Right ventricle myocardium superior (tissue), 1 donor: ENCODE measurements around the gene CTIF. TPM values are rescaled to one million over a fixed set of nuclear protein-coding genes. Genes with fewer than 3 reads are reported as not detected.

Source experiments
- ATAC-seq: fragments of 200-7000 bp; cut with Tn5 transposase; one replicate; pipeline ENCODE4 v1.9.1; 2020; ENCODE audit warnings: mild to moderate bottlenecking; ENCODE audit not compliant: poor library complexity
- DNase-seq: peaks from one replicate; pipeline ENCODE4 v3.0.0-alpha.2; 2020
- intact Hi-C: fragments of 100-400 bp; cut with DNase I; formaldehyde crosslinking; loops from one replicate; pipeline ENCODE4 v1.11.2; 2022
- total RNA-seq: library from RNA; stranded (reverse); fragmentation: NEBNext Ultra II Directional; extraction: Animal tissue kit (Norgen Biotek cat#: 25700); gene quantifications from one replicate; pipeline ENCODE4 v1.2.1, GENCODE V29; 2021
- donor health status: DM: no; HTN: yes; CAD: no; lungs with severe emphysema.

Gene CTIF
- total RNA-seq, 1 donor from 2014 or later = 54.5 TPM

GRCh38 chr18:48546396-48546795 lies 7.6 kb downstream of the CTIF start:
- intact Hi-C loops = no loop called here
- DNase-seq = no peak
- no peak for ATAC-seq

GRCh38 chr18:48547531-48547981 lies 8.7 kb downstream of the CTIF start:
- DNase-seq = no peak
- intact Hi-C loops = no loop called here
- no peak for ATAC-seq

GRCh38 chr18:48548011-48548771 lies 9.4 kb downstream of the CTIF start:
- ATAC-seq = peak; percentile 66
- intact Hi-C loops = no loop called here
- no peak for DNase-seq

- ATAC-seq = no peak
- intact Hi-C loops = no loop called here
- DNase-seq = no peak
Observed at GRCh38 chr18:48548921-48549320, 10.1 kb downstream of the CTIF start.

GRCh38 chr18:48550101-48550729 lies 11.4 kb downstream of the CTIF start:
- intact Hi-C loops = loop anchor here (10.0 kb wide), 1 partner anchor 115 kb away; no protein-coding TSS in a partner anchor
- DNase-seq (no peak), ATAC-seq (no peak)

- DNase-seq = no peak
- ATAC-seq = no peak
- intact Hi-C loops = loop anchor here (10.0 kb wide), 1 partner anchor 114 kb away; no protein-coding TSS in a partner anchor
Observed at GRCh38 chr18:48551100-48551499, 12.3 kb downstream of the CTIF start.

- no peak for ATAC-seq
Observed at GRCh38 chr18:48552130-48552529, 13.3 kb downstream of the CTIF start.

GRCh38 chr18:48553236-48553635 lies 14.4 kb downstream of the CTIF start:
- DNase-seq = no peak
- intact Hi-C loops = loop anchor here (10.0 kb wide), 1 partner anchor 112 kb away; no protein-coding TSS in a partner anchor
- ATAC-seq = no peak

More at GRCh38 chr18:48552130-48552529, 13.3 kb downstream of the CTIF start:
- DNase-seq = no peak
- intact Hi-C loops = loop anchor here (10.0 kb wide), 1 partner anchor 113 kb away; no protein-coding TSS in a partner anchor

GRCh38 chr18:48554610-48555400 lies 16.0 kb downstream of the CTIF start:
- intact Hi-C loops = loop anchor here (10.0 kb wide), 1 partner anchor 110 kb away; no protein-coding TSS in a partner anchor
- ATAC-seq = no peak

GRCh38 chr18:48555465-48555995 lies 16.7 kb downstream of the CTIF start:
- intact Hi-C loops = loop anchor here (10.0 kb wide), 1 partner anchor 109 kb away; no protein-coding TSS in a partner anchor
- DNase-seq (no peak), ATAC-seq (no peak)

More at GRCh38 chr18:48554610-48555400, 16.0 kb downstream of the CTIF start:
- DNase-seq = no peak

GRCh38 chr18:48557640-48558174 lies 18.9 kb downstream of the CTIF start:
- ATAC-seq = no peak
- intact Hi-C loops = loop anchor here (10.0 kb wide), 1 partner anchor 107 kb away; no protein-coding TSS in a partner anchor
- DNase-seq = no peak

- intact Hi-C loops = loop anchor here (10.0 kb wide), 1 partner anchor 107 kb away; no protein-coding TSS in a partner anchor
- ATAC-seq = no peak
- no peak for DNase-seq
Observed at GRCh38 chr18:48558248-48558647, 19.4 kb downstream of the CTIF start.

GRCh38 chr18:48560491-48560890 lies 21.7 kb downstream of the CTIF start:
- intact Hi-C loops = no loop called here
- DNase-seq = no peak
- ATAC-seq = no peak

- DNase-seq (no peak), ATAC-seq (no peak)
- intact Hi-C loops = no loop called here
Observed at GRCh38 chr18:48562075-48562474, 23.2 kb downstream of the CTIF start.

- intact Hi-C loops = no loop called here
- DNase-seq (no peak), ATAC-seq (peak; percentile 38)
Observed at GRCh38 chr18:48563027-48563426, 24.2 kb downstream of the CTIF start.

GRCh38 chr18:48564139-48564538 lies 25.3 kb downstream of the CTIF start:
- ATAC-seq (no peak), DNase-seq (no peak)
- intact Hi-C loops = no loop called here

GRCh38 chr18:48565105-48565504 lies 26.3 kb downstream of the CTIF start:
- ATAC-seq (peak; percentile 19), DNase-seq (no peak)
- intact Hi-C loops = no loop called here

- intact Hi-C loops = no loop called here
- ATAC-seq = no peak
- no peak for DNase-seq
Observed at GRCh38 chr18:48566589-48566988, 27.8 kb downstream of the CTIF start.
